ENCODE results near the gene LYSMD4. TPM values are rescaled to one million over a fixed set of nuclear protein-coding genes. Genes with fewer than 3 reads are reported as not detected.

The LYSMD4 gene
- total and polyA plus RNA-seq, 5 donors from 2014 or later, result 4.9 to 14.6 (median 6.6) TPM

DNA sequence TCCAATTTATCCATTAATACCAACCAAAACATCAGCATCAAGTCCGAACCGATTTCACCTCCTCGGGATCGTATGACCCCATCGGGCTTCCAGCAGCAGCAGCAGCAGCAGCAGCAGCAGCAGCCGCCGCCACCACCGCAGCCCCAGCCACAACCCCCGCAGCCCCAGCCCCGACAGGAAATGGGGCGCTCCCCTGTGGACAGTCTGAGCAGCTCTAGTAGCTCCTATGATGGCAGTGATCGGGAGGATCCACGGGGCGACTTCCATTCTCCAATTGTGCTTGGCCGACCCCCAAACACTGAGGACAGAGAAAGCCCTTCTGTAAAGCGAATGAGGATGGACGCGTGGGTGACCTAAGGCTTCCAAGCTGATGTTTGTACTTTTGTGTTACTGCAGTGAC, 20.8 kb downstream of the LYSMD4 start:
- H3K4me1 ChIP-seq (ENCODE audit: control insufficient read depth, insufficient read depth, low read length, poor library complexity, severe bottlenecking), result peaks cover 1% of the 10 kb centered on the region
- no peaks in the 10 kb centered on the region for H3K27me3 ChIP-seq (ENCODE audit: control insufficient read depth, insufficient read depth, low read length)
- no peak overlapping the region for H3K27ac ChIP-seq (ENCODE audit: insufficient read depth, low read length, poor library complexity, severe bottlenecking)
- no peak overlapping the region for H3K4me3 Mint-ChIP-seq
- H3K4me3 ChIP-seq (ENCODE audit: low read depth, low read length), result no peak overlapping the region
- no peaks in the 10 kb centered on the region for H3K9me3 Mint-ChIP-seq
- H3K27me3 Mint-ChIP-seq, result no peaks in the 10 kb centered on the region
- peaks cover 30% of the 10 kb centered on the region for H3K36me3 ChIP-seq (ENCODE audit: control insufficient read depth, insufficient read depth, low read length)
- H3K36me3 Mint-ChIP-seq, result peaks cover 20% of the 10 kb centered on the region
- ATAC-seq (ENCODE audit: low read depth in 2 of 2) (no peak), DNase-seq (no peak)
- H3K27ac Mint-ChIP-seq, result no peak overlapping the region
- H3K9me3 ChIP-seq (ENCODE audit: control insufficient read depth in 2 of 2, low read length in 2 of 2), result no peaks in the 10 kb centered on the region
- peaks cover 7 to 17% (median 9%) of the 10 kb centered on the region in 4 donors for H3K4me1 Mint-ChIP-seq

DNA sequence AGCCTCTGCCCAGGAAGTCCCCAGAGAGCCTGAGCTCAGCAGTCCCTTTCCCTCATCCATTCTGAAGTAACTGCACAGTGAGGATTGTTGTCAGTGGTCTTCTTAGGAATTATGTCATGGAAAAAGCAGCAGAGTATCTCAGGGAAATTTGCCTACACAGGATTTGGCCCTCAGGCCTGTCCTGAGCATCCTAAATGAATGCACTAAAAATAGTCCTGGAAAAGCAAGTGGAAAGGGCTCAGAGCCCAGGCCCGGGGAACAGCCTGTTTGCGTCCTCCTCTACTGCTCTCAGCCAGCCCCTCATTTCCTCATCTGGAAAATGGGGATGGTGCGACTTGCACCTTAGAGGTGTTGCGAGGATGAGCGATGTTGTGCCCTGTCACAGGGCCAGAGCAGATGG, 21.6 kb downstream of the LYSMD4 start:
- Histone ChIP-seq H3K36me3 (ENCODE audit: control insufficient read depth, insufficient read depth, low read length) (peaks cover 30% of the 10 kb centered on the region), H3K4me1 (ENCODE audit: control insufficient read depth, insufficient read depth, low read length, poor library complexity, severe bottlenecking) (peaks cover 9% of the 10 kb centered on the region), H3K9me3 (ENCODE audit: control insufficient read depth in 2 of 2, low read length in 2 of 2) (no peaks in the 10 kb centered on the region), H3K4me3 (ENCODE audit: low read depth, low read length) (no peak overlapping the region), H3K27ac (ENCODE audit: insufficient read depth, low read length, poor library complexity, severe bottlenecking) (no peak overlapping the region), H3K27me3 (ENCODE audit: control insufficient read depth, insufficient read depth, low read length) (no peaks in the 10 kb centered on the region)
- ATAC-seq (ENCODE audit: low read depth in 2 of 2), result no peak
- no peak for DNase-seq
- H3K9me3 Mint-ChIP-seq, result no peaks in the 10 kb centered on the region
- H3K4me3 Mint-ChIP-seq, result no peak overlapping the region
- peaks cover 16% of the 10 kb centered on the region for H3K36me3 Mint-ChIP-seq
- peaks cover 7 to 23% (median 12%) of the 10 kb centered on the region in 4 donors for H3K4me1 Mint-ChIP-seq
- H3K27me3 Mint-ChIP-seq, result no peaks in the 10 kb centered on the region
- no peak overlapping the region for H3K27ac Mint-ChIP-seq

DNA sequence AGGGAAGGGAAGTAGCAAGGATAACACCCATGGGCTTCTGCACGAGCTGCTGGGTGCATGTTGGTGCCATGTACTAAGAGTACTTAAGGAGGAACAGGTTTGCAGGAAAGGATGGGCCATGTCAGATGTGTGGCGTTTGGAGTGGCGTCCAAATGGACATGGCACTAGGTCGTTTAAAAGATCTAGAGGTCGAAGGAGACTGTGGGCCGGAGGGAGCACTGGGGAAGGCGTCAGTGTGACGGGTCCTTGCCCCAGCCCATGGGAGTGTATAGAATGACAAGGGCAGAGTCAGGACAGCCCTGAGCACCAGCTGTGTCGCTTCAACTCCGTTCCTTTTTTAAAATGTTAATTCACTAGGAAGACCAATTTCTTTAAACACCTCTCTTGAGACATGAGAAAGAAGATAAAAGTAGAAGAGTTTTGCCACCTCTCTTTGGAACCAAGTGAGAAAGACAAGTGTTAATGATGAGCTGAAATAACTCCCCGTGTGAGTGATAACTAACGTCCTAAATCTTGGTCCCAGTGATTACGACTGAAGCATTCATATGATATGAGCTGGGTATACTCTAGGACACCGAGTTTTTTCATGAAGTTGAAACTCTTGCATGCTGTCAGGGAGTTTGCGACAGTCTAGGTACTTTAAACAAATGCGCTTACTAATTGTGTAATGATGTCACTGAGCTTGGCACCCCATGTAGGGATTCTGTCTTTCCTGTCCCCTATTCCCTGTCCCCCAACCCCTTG, 23.8 kb downstream of the LYSMD4 start:
- DNase-seq (no peak), ATAC-seq (ENCODE audit: low read depth in 2 of 2) (no peak)
- Mint-ChIP-seq H3K27ac (peak overlapping the region in 1 of 3 donors; percentile 53), H3K27me3 (no peaks in the 10 kb centered on the region), H3K4me3 (no peak overlapping the region), H3K36me3 (peaks cover 16% of the 10 kb centered on the region), H3K4me1 (peaks cover 13 to 32% (median 14%) of the 10 kb centered on the region in 4 donors), H3K9me3 (no peaks in the 10 kb centered on the region)
- no peak overlapping the region for H3K4me3 ChIP-seq (ENCODE audit: low read depth, low read length)
- H3K9me3 ChIP-seq (ENCODE audit: control insufficient read depth in 2 of 2, low read length in 2 of 2), result no peaks in the 10 kb centered on the region
- H3K27me3 ChIP-seq (ENCODE audit: control insufficient read depth, insufficient read depth, low read length), result no peaks in the 10 kb centered on the region
- peaks cover 11% of the 10 kb centered on the region for H3K4me1 ChIP-seq (ENCODE audit: control insufficient read depth, insufficient read depth, low read length, poor library complexity, severe bottlenecking)
- peaks cover 26% of the 10 kb centered on the region for H3K36me3 ChIP-seq (ENCODE audit: control insufficient read depth, insufficient read depth, low read length)
- no peak overlapping the region for H3K27ac ChIP-seq (ENCODE audit: insufficient read depth, low read length, poor library complexity, severe bottlenecking)

DNA sequence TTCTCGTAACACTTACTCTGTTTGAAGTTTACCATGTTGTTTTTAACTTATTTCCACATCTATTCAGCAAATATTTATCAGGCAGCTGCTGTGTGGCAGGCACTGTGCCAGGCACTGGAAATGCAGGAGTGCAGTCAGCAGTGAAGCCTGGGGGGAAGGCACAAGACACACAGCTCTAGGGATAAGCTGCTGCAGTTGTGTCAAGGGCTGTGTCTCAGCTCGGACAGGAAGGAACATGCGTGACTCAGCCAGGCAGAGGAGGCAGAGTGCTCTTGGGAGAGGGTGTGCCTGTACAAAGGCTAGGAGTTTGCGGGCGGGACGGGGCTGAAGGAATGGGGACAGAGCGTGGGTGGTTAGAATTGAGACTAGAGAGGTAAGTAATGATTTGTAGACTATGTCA, 24.7 kb downstream of the LYSMD4 start:
- Mint-ChIP-seq H3K36me3 (peaks cover 16% of the 10 kb centered on the region), H3K4me1 (peaks cover 13 to 32% (median 17%) of the 10 kb centered on the region in 4 donors), H3K27ac (no peak overlapping the region), H3K4me3 (peak overlapping the region in 2 of 4 donors; percentile 33 to 47), H3K27me3 (no peaks in the 10 kb centered on the region), H3K9me3 (no peaks in the 10 kb centered on the region)
- H3K4me3 ChIP-seq (ENCODE audit: low read depth, low read length), result no peak overlapping the region
- DNase-seq, result no peak
- no peaks in the 10 kb centered on the region for H3K9me3 ChIP-seq (ENCODE audit: control insufficient read depth in 2 of 2, low read length in 2 of 2)
- H3K27me3 ChIP-seq (ENCODE audit: control insufficient read depth, insufficient read depth, low read length), result no peaks in the 10 kb centered on the region
- H3K27ac ChIP-seq (ENCODE audit: insufficient read depth, low read length, poor library complexity, severe bottlenecking), result no peak overlapping the region
- H3K4me1 ChIP-seq (ENCODE audit: control insufficient read depth, insufficient read depth, low read length, poor library complexity, severe bottlenecking), result peaks cover 11% of the 10 kb centered on the region
- peaks cover 25% of the 10 kb centered on the region for H3K36me3 ChIP-seq (ENCODE audit: control insufficient read depth, insufficient read depth, low read length)
- ATAC-seq (ENCODE audit: low read depth in 2 of 2), result no peak

DNA sequence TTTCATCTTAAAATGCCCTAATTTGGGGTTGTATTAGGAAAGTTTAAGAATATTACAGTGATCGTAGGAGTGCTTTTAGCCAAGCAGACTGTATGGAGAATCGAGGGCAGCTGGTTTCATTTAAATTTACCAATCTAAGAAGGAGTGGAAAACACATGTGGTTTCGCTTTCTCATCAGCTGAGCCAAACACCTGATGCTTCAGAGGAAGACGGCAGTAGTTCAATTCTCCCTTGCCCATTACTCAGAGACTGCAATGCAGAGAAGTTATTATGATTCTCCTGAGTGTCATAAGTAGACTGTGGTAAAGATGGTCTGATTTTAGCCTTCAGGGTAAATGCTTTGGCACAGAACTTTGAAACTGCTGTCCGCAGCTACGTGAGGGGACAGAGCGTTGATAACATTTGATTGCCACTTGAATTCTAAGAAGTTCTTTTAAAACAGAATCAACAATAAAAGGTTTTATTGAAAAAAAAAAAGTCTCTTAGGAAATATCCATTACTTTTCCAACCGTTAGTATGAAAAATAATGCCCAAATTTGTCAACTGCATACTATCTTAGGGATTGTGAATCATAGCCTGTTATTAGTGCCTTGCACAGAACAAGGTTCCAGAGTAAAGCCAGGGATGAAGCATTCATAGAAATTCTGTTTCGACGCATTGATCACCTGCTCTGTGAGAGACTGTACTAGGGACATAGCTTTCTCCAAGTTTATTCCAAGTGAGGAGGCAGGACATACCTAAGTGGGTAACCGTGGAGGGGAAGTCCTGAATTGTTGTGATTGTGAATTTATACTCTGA, 25.6 kb downstream of the LYSMD4 start:
- Histone ChIP-seq H3K4me3 (ENCODE audit: low read depth, low read length) (peak overlapping the region; percentile 65), H3K27ac (ENCODE audit: insufficient read depth, low read length, poor library complexity, severe bottlenecking) (no peak overlapping the region), H3K36me3 (ENCODE audit: control insufficient read depth, insufficient read depth, low read length) (peaks cover 19% of the 10 kb centered on the region), H3K9me3 (ENCODE audit: control insufficient read depth in 2 of 2, low read length in 2 of 2) (no peaks in the 10 kb centered on the region), H3K4me1 (ENCODE audit: control insufficient read depth, insufficient read depth, low read length, poor library complexity, severe bottlenecking) (peaks cover 11% of the 10 kb centered on the region), H3K27me3 (ENCODE audit: control insufficient read depth, insufficient read depth, low read length) (no peaks in the 10 kb centered on the region)
- Mint-ChIP-seq H3K36me3 (peaks cover 12% of the 10 kb centered on the region), H3K9me3 (no peaks in the 10 kb centered on the region), H3K4me3 (peak overlapping the region; percentile 12 to 84 (median 64)), H3K27me3 (no peaks in the 10 kb centered on the region), H3K27ac (peak overlapping the region; percentile 52 to 79 (median 66)), H3K4me1 (peaks cover 13 to 30% (median 18%) of the 10 kb centered on the region in 4 donors)
- peak; percentile 69 to 73 for ATAC-seq (ENCODE audit: low read depth in 2 of 2)
- peak in 2 of 3 donors; percentile 24 to 86 for DNase-seq

DNA sequence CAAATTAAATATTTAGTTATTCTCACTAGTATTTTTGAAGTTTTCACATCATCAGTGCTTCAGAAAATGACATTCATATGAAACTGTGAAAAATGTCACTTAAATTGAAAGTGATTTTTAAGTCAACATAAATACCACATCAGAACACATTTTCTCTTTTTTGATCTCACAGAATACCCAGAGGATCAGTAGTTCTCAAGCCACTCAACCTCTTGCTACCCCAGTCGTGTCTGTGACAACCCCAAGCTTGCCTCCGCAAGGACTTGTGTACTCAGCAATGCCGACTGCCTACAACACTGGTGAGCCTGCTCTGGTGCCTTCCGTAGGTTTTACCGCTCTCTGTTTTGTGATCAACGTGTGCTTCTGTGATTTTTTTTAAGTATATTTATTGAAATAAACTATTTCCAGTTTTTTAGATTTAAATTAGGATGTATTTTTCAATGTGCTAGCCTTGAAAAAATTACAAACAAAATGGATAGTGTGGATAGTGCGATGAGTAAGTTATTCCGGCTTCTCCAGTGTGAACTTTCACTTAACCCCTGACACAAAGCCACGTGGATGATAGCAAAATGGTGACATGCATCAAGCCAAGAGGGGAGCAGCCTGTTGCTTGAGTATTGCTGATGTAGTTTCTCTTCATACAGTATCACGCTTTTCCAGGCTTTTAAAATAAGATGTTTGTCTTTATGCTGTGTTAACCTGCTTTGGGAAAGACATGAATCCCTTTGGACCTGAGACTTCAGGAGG, 26.5 kb downstream of the LYSMD4 start:
- Histone ChIP-seq H3K4me3 (ENCODE audit: low read depth, low read length) (peak overlapping the region; percentile 65), H3K36me3 (ENCODE audit: control insufficient read depth, insufficient read depth, low read length) (peaks cover 11% of the 10 kb centered on the region), H3K27ac (ENCODE audit: insufficient read depth, low read length, poor library complexity, severe bottlenecking) (no peak overlapping the region), H3K27me3 (ENCODE audit: control insufficient read depth, insufficient read depth, low read length) (no peaks in the 10 kb centered on the region), H3K9me3 (ENCODE audit: control insufficient read depth in 2 of 2, low read length in 2 of 2) (no peaks in the 10 kb centered on the region), H3K4me1 (ENCODE audit: control insufficient read depth, insufficient read depth, low read length, poor library complexity, severe bottlenecking) (peaks cover 11% of the 10 kb centered on the region)
- H3K36me3 Mint-ChIP-seq, result peaks cover 12% of the 10 kb centered on the region
- H3K27me3 Mint-ChIP-seq, result no peaks in the 10 kb centered on the region
- peak overlapping the region; percentile 52 to 79 (median 66) for H3K27ac Mint-ChIP-seq
- no peaks in the 10 kb centered on the region for H3K9me3 Mint-ChIP-seq
- peaks cover 13 to 30% (median 20%) of the 10 kb centered on the region in 4 donors for H3K4me1 Mint-ChIP-seq
- peak in 2 of 3 donors; percentile 22 to 71 for DNase-seq
- ATAC-seq (ENCODE audit: low read depth in 2 of 2), result no peak
- H3K4me3 Mint-ChIP-seq, result peak overlapping the region in 3 of 4 donors; percentile 12 to 84 (median 56)

DNA sequence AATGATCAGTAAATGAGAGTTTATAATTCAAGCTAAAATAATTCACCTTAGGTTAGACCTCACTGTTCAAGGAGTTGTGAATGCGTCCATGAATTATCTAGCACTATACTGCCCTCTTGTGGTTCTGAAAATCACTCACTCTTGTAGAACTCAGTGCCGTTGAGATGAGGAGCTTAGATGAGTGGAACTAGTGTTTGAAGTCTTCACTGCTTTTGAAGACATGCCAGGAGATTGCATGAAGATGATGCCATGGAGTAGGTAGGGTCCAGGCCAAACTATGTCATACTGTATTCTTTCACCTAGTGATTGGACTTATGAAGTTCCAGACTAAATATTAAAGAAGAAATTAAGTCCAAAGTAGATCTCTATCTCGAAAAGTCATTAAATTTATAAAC, 28.8 kb downstream of the LYSMD4 start:
- Histone ChIP-seq H3K27ac (ENCODE audit: insufficient read depth, low read length, poor library complexity, severe bottlenecking) (no peak overlapping the region), H3K9me3 (ENCODE audit: control insufficient read depth in 2 of 2, low read length in 2 of 2) (no peaks in the 10 kb centered on the region), H3K36me3 (ENCODE audit: control insufficient read depth, insufficient read depth, low read length) (no peaks in the 10 kb centered on the region), H3K4me1 (ENCODE audit: control insufficient read depth, insufficient read depth, low read length, poor library complexity, severe bottlenecking) (peaks cover 11% of the 10 kb centered on the region), H3K4me3 (ENCODE audit: low read depth, low read length) (no peak overlapping the region), H3K27me3 (ENCODE audit: control insufficient read depth, insufficient read depth, low read length) (no peaks in the 10 kb centered on the region)
- DNase-seq (peak in 2 of 3 donors; percentile 72 to 89), ATAC-seq (ENCODE audit: low read depth in 2 of 2) (peak; percentile 75 to 80)
- no peaks in the 10 kb centered on the region for H3K9me3 Mint-ChIP-seq
- no peaks in the 10 kb centered on the region for H3K27me3 Mint-ChIP-seq
- peaks cover 13 to 30% (median 22%) of the 10 kb centered on the region in 4 donors for H3K4me1 Mint-ChIP-seq
- no peak overlapping the region for H3K4me3 Mint-ChIP-seq
- H3K36me3 Mint-ChIP-seq, result peaks cover 7% of the 10 kb centered on the region
- peak overlapping the region in 1 of 3 donors; percentile 7 for H3K27ac Mint-ChIP-seq

Data from CD4-positive, CD25-positive, alpha-beta regulatory T cell (primary cell).